22Rv1 (cell line): ENCODE data around the gene CETP.

Source experiments
- CTCF ChIP-seq: fragments of 450-650 bp; IDR thresholded peaks from 2 replicates; pipeline ENCODE4 v1.5.1; 2017; ENCODE audit warnings: mild to moderate bottlenecking
- ZFX ChIP-seq: fragments of 450-650 bp; IDR thresholded peaks from 2 replicates; pipeline ENCODE4 v1.6.1; 2017; ENCODE audit warnings: antibody characterized with exemption, borderline replicate concordance

- TF ChIP-seq CTCF (no peak), ZFX (no peak)
Observed at GRCh38 chr16:56921571-56921970, 40.2 kb upstream of the CETP start.
